HTR-8/SVneo (cell line): ENCODE measurements around the gene COL5A2.

Experiments used
- DNase-seq: peaks from one replicate; pipeline ENCODE4 v3.0.0; 2011; ENCODE audit warnings: low spot score, mixed read lengths; ENCODE audit not compliant: insufficient read length
- FAIRE-seq: peaks from 2 replicates; lab custom pipeline; 2011; peaks lifted over from hg19 to GRCh38; lab: Jason Lieb, UNC

COL5A2 gene

GRCh38 chr2:189179570-189179950, at the start of gene COL5A2:
COL5A2 (minus strand) TSS chr2:189179761; CDS start chr2:189179604, 157 bp downstream.
- peak; percentile 44 for DNase-seq
- peak; percentile 87 for FAIRE-seq

GRCh38 chr2:189226017-189226416, 46.5 kb upstream of the COL5A2 start:
- no peak for FAIRE-seq
- DNase-seq, result no peak

DNA sequence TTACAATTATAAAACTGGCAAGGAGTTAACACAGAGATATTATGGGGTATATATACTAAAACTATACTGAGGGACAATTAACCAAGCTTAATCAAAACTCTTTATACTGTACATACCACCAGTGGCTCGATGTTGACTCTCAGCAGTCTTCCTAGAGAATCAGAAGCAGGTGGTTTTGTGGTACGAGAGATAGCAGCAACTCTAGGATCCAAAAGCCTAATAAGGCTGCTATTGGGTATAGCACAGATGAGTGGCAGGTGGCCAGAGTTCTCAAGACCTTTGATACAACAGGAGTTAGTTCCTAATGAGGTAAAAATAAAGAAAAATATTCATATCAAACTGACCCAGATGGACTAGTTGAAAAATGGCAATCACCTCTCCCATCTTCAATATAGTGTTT, 45.5 kb upstream of the COL5A2 start:
- DNase-seq, result no peak
- FAIRE-seq, result no peak

DNA sequence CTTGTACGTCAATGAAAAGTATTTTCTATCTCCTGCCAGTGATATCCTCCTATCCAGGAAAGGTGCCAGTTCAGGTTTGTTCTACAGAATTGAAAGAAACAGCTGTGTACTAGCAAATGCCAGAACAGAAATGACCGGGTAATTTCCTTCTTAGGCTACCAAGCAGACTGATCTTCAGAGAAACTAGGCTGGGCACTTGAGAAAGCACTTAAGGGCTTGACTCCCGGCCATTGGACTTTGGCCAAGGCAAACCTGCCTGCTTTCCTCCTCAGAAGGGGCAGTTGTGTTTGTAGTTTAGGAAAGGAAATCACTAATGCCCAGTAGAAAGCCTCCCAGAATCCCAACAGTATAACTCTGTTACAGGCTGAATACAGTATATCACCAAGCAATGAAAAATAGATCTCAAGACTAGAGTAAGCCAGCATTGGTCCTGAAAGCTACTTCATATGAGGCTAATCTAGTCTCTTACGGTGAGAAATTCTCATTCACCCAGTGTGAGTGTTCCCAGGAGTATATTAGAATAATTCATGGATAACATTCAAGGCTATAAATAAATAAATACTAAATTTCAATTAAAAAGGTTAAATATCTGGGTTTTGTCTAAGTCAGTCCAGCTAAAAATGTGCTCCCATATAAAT, 43.0 kb upstream of the COL5A2 start:
- peak; percentile 13 for DNase-seq
- FAIRE-seq, result no peak

DNA sequence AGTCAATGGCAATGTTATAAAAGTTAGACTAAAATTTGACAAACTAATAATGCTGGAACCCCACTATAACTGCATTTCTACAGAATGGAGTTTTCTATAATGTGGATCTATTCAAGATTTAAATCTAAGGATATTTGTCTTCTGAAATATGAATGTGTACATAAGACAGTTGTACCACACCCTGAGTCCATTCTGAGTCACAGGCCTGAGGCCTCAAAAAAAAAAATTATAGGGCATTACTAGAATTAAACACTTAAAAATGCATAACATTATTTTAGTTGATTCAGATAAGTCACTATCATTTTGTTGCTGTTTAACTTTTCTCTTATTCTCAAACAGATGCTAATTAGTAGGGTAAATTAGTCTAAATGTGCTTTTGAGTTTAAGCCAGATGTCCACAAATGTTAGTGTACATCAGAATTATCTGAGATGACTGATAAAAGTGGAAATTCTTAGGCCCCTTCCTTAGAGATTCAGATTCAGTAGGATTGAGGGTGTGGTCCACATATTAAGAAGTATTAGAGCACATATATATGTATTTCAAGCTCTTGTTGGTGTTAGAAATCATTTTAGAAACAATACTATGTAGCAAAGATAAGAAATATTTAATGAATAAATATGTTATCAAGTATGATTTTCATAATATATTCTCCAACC, 42.4 kb upstream of the COL5A2 start:
- FAIRE-seq, result no peak

GRCh38 chr2:189218236-189218635, 38.7 kb upstream of the COL5A2 start:
- FAIRE-seq (no peak), DNase-seq (no peak)

More for the DNA sequence above, 42.4 kb upstream of the COL5A2 start:
- DNase-seq, result no peak

DNA sequence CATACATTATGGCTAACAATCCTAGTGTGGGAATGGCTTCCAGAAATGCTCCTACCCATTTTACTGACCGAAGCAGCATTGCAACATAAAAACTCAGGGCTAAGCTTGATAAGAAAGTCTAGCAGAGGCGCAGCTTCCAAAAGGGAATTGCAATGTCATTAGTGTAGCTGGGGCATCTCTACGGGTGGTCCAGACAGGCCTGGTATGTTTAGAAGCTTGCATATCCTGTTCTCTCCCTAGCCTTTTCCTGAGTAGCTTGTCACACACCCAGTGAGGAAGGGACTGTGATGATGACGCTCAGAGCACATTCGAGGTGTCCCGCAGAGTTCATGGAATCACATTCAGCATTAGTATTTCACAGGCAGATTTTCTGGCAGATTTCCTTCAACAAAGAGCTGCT, 38.0 kb upstream of the COL5A2 start:
- FAIRE-seq (peak; percentile 69), DNase-seq (no peak)

GRCh38 chr2:189217051-189217450, 37.5 kb upstream of the COL5A2 start:
- DNase-seq, result no peak
- no peak for FAIRE-seq

- FAIRE-seq (no peak), DNase-seq (no peak)
Observed at GRCh38 chr2:189214484-189214883, 34.9 kb upstream of the COL5A2 start.

DNA sequence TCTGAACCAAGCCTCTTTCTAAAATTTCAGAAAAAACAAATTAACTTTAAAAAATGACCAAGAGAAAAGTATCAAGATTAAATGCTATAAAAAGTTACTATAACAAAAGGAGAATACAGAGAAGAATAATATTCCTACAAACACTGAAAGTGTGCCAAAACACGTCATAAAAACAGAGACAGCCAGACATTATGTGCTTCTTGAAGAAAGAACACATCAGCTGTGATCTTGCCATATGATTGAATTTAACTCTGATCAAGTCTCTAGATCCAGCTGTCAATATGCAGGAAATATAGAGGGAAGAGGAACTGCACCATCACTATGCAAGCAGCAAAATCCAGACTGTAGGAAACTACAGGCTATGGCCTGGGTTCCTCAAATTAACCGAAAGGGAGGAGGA, 33.7 kb upstream of the COL5A2 start:
- FAIRE-seq (no peak), DNase-seq (no peak)

DNA sequence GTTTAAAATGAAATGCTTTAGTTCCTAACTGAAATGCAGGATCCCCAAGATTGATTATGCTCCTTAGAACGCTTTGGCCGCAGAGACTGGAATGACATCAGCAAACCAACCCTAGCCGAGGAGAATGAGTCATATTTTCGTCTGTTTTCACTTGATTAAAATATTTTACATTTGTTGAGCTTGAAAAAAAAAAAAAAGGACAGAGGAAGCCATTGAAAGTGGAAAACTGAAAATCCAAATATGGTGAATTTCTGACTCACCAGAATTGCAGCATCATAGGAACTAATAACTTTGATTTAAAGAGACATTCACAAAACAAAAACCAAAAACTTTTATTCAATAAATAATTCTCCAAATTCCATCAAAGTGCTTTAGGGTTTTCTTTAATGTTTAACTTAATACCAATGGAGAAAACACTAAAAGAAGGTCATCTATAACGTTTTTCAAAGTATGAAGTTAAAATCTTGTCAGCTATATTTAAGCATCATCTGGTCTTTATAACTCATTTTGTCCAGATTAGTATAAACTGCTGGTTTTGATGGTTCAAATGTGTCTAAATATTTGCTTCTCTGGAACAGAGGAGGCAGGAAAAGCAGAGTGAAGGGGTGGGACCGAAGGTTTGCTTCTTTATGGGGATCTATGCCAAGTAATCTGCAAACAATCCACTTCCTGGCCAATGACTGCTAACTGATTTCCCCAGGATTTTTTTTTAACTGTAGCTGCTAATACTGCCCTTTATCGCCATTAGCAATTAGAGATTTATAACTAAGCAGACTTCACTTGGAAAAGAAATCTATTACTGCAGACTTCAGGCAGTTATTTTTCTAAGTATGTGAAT, 30.9 kb upstream of the COL5A2 start:
- peak; percentile 68 for DNase-seq
- FAIRE-seq, result peak; percentile 69

- no peak for DNase-seq
- no peak for FAIRE-seq
Observed at GRCh38 chr2:189208254-189208653, 28.7 kb upstream of the COL5A2 start.

GRCh38 chr2:189204322-189204941, 24.9 kb upstream of the COL5A2 start:
- peak; percentile 29 for DNase-seq
- no peak for FAIRE-seq

- FAIRE-seq, result no peak
- no peak for DNase-seq
Observed at GRCh38 chr2:189203177-189203799, 23.7 kb upstream of the COL5A2 start.

DNA sequence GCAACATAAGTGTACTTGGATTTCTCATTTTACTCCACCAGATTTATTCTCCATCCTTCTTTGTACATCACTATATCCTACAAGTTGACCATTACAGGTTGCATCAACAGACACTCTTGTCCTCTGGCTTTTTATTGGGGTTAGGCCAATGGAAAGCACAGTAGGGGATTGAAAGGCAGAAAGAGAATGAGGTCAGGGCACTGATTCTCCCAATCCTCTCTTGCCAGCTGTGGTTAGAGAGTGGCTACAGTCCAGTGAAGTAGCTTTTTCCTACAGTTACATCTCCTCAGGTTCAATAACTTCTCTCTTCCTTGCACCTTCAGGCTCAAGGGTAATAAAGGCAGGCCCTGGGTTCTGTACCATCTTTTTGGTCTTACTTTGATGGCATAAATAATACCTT, 20.2 kb upstream of the COL5A2 start:
- DNase-seq (no peak), FAIRE-seq (no peak)

DNA sequence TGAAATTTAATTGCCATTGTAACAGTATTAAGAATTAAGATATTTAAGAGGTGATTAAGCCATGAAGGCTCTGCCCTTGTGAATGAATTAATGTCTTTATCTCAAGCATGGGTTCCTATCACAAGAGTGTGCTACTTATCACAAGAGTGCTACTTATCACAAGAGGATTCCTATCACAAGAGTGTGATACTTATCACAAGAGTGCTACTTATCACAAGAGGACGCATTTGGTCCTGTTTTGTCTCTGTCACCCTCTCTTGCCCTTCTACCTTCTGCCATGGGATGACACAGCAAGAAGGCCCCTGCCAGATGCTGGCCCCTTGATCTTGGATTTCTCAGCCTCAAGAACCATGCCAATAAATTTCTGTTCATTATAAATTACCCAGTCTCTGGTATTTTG, 13.2 kb upstream of the COL5A2 start:
- DNase-seq (no peak), FAIRE-seq (no peak)

DNA sequence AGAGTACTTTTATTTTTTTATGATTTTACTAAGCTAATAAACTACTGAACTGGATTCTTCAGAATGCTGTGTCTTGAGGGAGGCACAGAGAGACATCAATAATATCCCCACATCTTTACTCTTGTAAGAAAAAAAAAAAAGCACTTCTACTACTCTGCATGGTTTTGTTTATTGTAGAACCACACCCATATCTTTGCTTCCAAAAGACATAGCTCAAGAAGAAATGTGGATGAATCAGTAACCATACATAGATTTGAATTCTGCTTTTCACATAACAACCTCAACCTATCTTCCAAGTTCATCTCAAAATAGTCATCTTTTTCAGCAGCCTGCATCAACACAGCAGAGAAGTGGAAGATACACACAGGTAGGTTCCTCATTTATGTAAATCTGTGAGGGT, 12.2 kb upstream of the COL5A2 start:
- FAIRE-seq, result no peak
- DNase-seq, result no peak

- no peak for FAIRE-seq
- DNase-seq, result no peak
Observed at GRCh38 chr2:189190685-189191084, 11.1 kb upstream of the COL5A2 start.

GRCh38 chr2:189188115-189188805, 8.7 kb upstream of the COL5A2 start:
- no peak for FAIRE-seq
- no peak for DNase-seq

DNA sequence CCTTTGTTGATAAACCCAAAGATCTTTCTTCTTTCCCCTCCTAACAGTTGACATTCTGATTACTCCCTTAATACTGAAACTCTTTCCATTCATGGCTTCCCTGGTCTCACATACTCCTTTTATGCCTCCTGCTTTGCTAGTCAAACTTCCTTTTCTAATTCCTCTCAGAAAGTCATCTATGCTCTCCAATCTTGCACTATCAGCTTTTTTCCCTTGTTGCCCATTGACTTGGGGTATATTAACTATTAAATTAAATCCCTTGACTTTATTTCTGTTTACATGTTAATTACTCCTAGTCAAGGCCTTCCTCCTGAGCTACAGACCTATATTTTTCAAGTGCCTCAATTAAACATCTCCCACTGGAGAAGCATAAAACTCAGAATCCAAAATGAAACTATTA, 3.6 kb upstream of the COL5A2 start:
- DNase-seq (no peak), FAIRE-seq (no peak)
